Activated T-helper 9 cell treated with anti-CD3 and anti-CD28 coated beads, Interleukin-2, amount 50 U/mL, for 16 hours (primary cell): ENCODE results near the gene CDX1.
A peak's percentile ranks its signal among the peaks of the same experiment; 100 is the strongest.

Source experiments
- DNase-seq: peaks from one replicate; pipeline ENCODE4 v3.0.0-alpha.2; 2020; ENCODE audit warnings: low read depth

CDX1 gene

DNA sequence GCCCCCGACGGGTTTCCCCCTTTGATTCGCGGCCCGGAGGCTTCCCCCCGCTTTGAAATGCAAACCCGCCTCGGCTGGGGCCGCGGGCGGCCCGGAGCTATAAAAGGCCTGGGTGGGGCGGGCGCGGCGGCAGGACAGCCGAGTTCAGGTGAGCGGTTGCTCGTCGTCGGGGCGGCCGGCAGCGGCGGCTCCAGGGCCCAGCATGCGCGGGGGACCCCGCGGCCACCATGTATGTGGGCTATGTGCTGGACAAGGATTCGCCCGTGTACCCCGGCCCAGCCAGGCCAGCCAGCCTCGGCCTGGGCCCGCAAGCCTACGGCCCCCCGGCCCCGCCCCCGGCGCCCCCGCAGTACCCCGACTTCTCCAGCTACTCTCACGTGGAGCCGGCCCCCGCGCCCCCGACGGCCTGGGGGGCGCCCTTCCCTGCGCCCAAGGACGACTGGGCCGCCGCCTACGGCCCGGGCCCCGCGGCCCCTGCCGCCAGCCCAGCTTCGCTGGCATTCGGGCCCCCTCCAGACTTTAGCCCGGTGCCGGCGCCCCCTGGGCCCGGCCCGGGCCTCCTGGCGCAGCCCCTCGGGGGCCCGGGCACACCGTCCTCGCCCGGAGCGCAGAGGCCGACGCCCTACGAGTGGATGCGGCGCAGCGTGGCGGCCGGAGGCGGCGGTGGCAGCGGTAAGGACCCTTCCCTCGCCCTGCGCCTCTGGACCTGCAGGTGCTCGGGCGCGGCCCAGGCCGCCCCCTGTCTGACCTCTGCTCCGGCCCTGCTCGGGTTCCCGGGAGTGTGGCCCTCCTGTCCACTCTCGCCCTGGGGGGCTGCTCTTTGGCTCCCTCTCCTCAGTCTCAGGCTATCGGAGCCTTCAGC lies at the start of gene CDX1:
Gene CDX1 (plus strand): TSS at position 129 of the 862 bp plus-strand sequence. CDS start 99 bp downstream, at position 228.
- no peak for DNase-seq

DNA sequence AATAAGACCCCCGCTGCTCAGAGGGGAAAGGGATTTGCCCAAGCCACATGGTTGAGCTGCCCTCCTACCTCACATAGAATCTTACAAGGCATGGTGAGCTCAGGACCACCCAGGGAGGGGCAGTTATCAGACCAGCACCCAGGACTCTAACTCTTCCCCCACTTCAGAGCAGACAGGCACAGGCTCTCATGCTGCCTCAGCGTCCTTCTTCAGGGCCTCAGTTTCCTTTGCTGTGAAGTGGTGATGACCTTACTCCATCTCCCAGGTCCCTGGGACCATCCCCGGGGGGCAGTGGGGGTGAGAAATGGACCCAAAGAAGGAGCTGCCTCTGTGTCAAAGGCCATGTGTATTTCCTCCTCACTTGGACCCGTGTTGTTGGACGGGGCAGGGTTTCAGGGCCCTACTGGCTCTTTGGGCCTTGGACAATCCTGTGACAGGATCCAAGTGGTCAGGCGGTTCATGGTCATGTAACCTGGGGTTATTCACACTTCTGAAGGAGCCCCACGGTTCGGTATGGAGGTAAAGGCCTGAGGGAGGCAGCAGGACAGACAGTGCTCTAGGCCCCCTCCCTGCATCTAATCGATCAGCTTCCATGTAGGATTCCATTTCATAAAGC lies 48.5 kb upstream of the CDX1 start:
- DNase-seq: no peak

DNA sequence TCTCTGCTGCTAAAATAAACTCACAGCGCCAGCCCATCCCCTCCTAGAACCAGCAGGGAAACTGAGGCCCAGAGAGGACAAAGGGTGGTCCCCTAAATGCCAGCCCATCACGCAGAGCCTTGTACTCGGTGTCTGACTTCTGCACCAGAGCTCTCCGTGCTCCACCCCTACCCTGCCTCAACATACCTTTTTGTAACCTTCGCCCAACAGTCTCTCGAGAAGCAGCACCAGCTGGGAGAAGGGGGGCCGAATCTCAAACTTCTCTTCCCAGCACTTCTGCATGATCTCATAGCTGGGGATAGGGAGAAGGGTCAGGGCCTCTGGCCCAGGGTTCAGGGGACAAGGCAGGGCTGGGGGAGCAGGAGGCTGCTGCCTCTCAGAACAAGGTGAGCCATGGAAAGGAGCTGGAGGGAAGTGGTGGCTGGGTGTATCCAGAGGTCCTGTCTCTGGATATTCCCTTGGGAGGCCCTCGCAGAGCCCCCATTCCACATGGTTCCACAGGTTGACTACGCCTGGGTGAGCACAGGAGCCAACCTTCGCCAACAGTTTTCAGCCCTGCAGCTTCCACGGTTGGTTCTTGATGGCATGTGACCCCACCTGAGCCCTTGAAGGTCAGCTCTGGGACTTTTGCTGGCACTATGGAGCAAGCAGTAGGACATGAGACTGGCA lies 47.9 kb upstream of the CDX1 start:
- no peak for DNase-seq

DNA sequence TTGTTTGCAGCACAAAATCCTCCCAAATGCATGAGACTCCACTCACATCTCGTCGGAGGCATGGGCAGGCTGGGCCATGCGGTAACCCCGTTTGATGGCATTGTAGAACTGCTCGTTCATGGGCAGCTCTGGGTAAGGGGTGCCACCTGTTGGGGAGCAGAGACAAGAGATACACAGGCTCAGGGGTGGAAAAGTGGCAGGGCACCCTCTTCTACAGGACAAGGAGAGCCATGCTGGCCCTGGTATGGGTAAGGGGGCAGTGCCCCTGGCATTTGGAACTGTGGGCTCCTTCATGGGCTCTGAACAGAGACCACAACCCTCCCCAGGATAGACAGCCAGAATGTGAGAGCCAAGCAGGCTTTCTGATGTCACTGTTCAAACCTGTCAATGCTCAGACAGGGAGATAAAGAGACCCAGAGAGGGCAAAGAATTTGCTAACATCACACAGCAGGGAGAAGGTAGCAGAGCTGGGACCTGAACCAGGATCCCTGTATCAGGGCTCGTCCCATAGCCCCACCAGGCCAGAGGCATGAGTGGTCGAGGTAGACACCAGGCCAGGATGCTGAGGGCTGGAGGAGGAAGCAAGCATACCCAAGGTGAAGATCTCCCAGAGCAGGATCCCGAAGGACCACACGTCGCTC lies 47.0 kb upstream of the CDX1 start:
- DNase-seq: no peak

DNA sequence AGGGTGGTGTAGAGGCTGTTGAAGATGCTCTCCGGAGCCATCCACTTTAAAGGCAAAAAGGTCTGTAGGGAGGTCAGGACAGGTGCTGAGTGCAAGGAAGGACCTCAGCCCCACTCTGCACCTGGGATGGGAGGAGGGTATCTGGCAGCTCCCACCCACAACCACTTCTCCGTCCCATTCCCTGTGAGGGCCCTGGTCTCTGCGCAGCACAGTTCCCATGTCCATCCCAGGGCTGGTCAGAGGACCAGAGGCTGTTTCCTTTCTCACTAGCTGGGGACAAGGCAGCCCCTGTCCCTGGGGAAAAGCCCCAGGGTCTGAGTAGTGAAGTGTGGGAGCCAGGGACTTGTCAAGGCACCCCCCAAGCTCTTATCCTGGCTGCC lies 46.5 kb upstream of the CDX1 start:
- no peak for DNase-seq

DNA sequence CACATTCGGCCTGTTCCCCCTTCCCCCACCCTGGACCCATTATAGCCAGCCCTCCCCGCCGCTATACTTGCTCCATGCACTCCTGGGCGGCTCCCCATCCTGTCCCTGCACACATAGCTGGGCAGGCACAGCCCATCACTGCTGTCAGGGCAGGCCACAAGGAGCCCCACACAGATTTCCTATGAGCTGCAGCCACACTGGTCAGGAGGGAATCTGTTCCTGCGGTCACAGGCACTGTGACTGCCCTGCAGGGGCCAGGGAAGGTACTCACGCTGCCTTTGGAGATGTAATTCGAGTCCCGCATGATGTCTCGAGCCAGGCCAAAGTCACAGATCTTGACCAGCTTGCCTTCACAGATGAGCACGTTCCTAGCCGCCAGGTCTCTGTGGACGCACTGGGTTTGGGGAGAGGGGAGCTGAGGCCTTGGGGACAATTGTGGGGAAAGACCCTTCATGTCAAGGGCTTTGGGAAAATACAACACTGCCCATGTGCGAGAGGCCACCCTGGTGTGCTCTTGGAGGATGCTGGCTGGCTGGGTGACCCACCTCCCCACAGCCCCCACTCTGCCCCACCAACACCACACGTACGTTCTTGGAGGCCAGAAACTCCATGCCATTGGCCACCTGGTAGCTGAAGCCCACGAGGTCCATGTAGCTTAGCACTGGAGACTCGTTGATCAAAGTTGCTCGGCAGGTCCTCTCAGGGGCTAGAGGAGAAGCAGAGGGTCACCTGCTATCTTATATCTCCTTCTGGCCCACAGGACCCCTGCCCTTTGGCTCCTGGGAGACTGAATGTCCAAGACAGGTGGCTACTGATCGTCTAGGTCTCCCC lies 45.7 kb upstream of the CDX1 start:
- DNase-seq: no peak

DNA sequence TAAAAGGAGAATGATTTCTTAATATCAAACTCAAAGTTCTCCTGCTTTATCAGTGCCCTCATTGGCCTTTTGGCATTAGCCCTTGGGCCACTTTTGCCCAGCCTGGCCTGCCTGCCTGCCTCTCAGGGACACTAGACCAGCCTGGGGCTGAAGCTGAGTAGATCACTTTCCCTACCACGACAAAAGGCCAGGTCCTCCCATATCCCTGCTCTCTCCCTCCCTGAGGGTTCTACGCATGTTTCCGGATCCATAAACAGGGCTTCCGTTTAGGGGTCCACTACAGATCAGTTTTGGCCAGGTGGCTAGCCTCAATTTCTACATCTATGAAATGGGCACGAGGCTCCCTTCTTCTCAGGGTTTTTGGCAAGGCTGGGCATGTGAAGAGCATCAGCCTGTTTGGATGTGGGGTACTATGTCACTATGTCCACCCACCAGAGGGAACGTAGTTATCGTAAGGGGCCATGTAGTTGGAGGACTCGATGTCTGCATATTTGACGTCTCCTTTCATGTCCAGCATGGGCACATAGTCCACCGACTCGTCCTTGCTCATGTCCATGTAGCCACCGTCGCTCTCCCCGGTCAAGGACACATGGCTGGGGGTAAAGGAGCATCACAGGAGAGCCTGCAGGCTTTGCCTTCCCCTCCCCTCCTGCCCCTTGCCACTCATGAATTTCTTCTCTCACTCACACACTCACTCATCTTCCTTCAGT lies 45.0 kb upstream of the CDX1 start:
- no peak for DNase-seq

DNA sequence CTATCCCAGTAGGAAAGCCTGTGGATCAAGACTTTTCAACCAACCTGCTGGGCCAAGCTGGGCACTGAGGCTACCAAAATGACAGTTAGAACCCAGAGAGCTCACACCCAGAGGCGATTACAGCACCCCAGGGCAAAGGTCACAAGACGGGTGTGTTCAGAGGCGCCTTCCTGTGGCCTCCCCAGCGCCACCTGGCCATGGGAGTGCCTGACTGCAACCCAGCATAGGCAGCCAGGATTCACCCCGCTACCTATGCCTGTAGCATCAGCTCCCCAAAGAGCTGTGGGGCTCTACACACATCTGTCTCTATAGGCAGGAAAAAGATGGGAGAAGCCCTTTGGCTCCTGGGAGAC lies 44.4 kb upstream of the CDX1 start:
- no peak for DNase-seq

DNA sequence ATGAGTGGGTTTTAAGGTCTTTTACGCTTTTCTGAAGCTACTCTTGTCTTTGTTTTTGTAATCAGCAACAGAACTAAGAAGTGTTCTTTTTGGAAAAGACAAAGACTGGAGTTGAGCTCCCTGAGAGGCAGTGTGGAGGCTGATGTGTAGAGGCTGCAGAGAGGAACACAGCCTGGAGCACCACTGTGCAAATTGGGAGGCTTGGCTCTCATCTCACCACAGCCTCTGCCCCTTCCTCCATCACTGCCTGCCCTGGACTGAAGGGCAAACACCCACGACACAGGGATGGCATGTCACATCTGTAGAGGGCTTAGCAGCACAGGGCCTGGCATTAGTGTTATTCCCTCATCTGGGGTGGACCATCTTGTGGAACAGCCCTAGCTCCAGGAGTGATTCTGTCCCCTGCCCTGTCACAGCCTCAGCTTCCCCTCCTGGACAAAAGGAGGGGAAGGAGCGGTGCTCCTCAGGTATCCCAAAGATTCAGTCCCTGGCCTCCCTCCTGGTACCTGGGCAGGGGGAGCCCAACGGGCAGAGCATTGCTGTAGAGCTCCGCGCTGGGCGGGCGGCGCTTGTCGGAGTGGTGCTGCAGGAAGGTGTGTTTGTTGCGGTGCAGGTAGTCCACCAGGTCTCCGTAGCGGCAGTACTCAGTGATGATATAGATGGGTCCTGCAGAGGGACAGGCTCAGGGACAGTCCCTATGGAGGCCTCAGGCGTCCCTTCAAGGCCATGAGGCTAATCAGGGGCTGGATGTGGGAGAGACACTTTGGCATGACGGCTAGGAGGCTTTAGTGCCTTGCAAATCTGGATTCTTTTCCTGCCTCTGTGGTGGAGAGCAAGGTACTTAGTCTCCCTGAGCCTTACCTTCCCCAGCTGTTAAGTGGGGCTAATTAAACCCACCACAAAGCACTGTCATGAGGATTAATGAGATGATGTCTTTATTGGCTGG lies 43.8 kb upstream of the CDX1 start:
- no peak for DNase-seq

DNA sequence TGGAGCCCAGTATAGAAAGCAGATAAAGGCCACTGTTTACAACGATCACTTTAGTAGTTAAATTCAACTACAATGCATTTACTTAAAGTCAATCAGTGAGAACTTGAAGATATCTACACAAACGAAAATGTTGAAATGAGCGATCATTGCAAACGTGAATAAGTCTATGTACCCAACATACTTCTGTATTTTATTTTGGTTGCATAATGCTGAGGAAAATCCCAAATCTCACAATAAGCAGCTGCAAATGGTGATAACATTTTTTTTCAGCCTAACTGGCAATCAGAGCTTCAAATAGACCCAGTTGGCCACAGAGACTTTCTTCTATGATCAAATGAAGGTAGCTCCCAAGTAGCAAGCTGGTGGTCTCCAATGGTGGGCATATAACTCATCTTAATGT lies 43.0 kb upstream of the CDX1 start:
- no peak for DNase-seq

DNA sequence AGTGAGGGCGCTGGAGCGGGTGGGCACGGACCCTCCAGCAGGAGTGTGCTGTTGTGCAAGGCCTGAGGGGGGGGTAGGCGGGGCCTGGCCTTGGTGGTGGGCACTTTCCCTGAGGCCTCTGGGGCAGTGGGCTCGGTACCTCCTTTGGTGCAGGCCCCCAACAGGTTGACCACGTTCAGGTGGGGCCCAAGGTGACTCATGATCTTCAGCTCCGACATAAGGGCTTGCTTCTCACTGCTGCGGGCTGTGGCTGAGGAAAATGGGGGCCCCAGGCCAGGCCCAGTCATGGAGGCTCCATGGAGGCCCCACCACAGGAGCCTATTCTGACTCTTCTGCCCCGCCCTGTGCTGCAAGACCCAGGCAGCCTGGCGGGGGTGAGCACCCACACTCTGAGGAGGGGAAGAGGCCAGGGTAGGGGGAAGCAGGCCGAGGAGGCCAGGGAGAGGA lies 42.4 kb upstream of the CDX1 start:
- DNase-seq: no peak

DNA sequence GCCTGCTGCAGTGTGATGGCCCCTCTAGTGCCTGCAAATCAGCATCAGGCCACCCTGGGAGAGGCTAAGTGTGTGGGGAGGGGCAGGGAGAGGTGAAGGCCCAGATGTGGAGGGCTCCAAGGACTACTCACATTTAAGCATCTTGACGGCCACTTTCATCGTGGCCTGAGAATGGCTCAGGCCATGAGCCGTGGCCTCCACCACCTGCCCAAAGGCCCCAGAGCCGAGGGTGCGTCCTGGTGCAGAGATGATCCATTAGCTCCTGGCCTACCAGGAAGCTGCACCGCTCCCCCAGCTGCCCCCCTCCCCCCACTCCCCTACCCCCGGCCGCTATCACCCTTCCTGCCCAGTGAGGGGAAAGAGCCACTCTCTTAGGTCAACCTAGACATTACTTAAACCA lies 42.0 kb upstream of the CDX1 start:
- no peak for DNase-seq

DNA sequence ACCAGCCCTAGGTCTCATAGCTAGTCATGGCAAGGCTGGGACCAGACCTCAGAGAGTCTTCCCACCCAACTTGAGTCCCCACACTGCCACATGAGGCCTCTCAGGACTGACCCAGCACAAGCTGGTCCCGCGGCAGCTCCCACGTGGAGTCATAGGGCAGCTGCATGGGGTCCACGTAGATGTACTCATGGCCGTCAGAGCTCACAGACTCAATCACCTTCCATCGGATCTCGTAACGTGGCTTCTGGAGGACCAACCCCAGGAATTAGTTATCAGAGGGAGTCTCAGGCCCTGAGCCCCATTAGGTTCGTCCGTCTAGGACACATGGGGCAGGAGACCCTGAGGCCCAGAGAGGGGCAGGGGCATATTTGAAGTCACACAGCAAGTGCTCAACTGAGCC lies 41.2 kb upstream of the CDX1 start:
- DNase-seq: no peak

DNA sequence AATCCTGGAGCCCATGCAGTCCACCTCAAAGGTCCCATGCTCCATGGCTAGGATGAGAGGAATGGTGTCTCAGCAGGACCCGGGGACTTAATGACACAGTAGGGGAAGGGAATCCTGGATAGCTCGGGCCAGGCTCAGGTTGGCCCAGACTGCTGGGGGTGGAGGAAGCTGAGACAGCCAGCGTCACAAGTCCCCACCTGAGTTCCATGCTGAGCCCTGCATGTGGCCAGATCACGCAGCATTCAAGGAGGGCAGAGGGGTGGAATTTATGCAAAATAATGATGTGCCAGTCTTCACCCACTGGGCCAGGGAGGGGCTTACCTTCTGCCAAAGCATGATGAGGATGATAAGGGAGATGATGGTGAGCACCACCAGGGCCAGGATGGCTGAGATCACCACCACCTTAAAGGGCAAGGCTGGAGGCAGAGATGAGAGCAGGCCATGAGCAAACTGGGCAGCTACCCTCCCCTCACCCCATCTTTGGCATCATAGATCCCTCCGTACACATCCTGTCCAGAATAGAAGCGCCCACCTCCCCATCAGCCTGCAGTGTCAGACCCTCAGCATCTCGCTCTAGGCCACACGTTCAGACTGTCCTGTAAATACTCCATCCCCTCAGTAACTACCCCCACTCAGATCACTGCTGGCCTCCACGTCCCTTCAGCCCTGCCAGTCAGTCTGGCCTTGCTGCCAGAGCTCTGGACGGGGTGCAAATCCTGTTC lies 40.2 kb upstream of the CDX1 start:
- DNase-seq: no peak

DNA sequence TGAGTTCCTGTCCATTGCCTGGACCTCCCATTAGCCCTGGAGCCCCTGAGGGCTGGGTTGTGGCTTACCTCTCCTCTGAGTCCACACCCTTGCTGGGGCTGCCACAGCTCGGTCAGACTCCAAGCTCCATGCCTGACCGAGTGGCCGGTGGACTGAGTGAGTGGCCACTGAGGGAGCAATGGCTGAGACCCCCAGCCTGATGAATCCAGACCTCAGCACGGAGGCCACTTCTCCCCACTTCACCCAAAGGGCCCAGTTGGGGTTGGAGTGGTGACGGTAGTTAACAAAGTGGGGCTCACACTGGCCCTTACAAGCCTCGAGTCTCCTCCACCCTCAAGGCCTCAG lies 39.7 kb upstream of the CDX1 start:
- DNase-seq: no peak

DNA sequence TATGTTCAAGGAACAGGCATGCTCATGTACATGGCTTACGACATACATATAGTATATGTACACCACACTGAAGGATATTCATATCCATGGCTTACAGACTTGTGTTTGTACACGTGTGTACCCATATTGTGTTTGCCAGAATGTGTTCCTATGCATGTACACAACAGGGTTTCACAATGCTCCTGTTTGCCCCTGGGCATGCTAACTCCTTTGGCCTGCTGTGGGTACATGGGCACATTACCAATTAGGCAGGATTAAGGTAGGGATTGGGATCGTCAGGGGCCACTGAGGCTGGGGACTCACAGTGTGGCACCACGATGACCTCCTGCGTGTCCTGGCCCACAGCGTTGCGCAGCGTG lies 37.1 kb upstream of the CDX1 start:
- DNase-seq: no peak

DNA sequence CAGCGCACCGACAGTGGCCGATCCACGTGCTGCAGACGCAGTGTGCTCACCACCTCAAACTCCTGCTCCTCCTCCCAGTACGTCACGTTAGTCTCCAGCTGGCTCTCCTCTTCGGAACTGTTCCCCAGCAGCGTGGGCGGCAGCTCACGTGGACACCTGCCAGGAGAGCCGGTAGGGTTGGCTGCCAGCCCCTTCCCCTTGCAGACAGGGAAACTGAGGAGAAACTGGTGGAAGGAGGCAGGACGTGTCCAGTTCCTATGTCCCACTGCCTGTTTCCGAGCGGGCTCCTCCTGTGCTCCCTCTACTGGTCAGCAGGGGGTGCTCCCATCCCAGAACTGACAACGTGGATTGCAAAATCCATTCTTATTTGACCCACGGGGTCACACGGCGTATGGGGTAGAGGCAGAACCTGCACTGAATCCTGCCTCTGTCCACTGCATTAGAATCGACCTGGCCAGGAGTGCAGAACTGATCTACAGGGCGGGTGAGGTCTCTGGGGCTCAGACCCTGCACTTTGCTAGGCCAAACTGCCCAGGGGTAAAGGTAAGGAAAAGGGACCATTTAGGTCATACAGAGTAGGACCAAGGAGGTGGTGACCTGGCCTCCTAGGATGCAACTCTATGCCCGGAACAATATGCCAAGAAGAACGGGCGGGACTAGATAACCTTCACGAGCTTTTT lies 36.6 kb upstream of the CDX1 start:
- DNase-seq: peak; percentile 4

DNA sequence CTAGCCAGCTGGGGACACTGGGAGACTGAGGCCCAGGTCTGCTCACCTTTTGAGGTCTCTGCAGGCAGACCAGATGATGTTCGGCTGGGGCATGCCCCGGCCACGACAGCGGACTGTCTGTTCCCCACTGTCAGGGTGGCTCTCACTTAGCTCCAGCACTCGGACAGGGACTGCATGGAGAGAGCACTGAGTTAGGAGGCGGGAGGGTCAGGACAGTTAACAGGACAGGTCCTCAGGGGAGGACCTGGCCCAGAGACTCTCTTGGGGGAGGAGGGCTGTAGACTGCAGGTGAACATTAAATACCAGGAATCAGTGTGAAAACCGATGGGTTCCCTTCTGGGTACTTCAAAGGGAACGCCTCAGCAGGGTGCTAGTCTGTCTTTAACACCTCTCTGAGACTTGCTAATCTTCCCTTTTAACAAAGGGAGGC lies 36.1 kb upstream of the CDX1 start:
- no peak for DNase-seq

DNA sequence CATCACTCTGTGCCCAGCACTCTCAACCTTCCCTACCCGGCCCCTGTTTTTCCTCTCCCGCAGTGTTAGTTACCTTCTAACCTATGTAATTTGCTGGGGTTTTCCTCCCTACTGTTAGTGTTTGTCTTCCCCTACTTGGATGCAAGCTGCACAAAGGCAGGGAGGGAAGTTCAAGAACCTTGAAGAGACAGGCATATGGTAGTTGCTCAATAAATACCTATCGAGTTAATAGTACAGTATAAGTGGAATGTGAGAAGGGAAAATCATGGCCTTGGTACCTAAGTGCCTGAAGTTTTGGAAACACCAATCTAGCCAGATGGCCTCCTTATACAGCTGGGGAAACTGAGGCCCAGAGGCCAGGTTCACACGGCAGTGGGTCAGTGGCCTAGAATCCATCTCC lies 35.1 kb upstream of the CDX1 start:
- no peak for DNase-seq
